Fibroblast of peridontal ligament (primary cell): Measurements from ENCODE around the gene PGAM1.
A peak's percentile ranks its signal among the peaks of the same experiment; 100 is the strongest.
"Not testable (repeated sequence)": the region's sequence is repeated elsewhere in the genome, so short reads cannot be mapped to it uniquely, and the experiment has no call there.

Source experiments
- DNase-seq: peaks from one replicate; pipeline ENCODE4 v3.0.0-alpha.2; 2010; ENCODE audit errors: extremely low read depth

PGAM1 gene

DNA sequence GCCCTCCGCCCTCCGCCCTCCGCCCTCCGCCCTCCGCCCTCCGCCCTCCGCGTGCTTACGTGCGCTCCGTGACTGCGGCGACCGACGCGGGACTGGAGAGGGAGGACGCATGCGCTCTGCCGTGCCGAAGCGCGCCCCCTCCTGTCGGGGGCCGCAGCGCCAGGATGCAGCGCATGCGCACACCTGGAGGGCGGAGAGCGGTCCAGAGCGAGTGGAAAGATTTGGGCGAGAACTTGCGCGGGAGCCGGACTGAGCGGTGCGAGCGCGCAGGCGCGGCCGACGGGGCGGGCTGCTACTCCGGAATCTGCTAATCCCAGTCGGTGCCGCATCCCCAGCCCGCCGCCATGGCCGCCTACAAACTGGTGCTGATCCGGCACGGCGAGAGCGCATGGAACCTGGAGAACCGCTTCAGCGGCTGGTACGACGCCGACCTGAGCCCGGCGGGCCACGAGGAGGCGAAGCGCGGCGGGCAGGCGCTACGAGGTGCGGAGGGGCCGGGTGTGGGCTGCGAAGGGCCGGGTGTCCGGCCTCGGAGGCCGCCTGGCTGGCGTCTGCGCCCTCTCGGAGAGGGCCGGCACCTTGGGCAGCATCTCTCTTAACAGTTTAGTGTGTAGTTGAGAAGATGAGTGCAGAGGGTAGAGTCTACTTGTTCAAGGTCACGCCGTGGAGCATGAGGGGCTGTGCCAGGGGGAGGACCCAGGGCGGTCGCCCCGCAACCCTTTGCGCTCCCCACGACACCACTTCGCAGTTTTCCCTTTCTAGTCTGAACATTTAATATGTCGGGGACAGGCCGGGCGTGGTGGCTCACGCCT, at the start of gene PGAM1:
Gene PGAM1 (plus strand): TSS at position 228 of the 812 bp plus-strand sequence. CDS start 117 bp downstream, at position 345.
- DNase-seq: peak; percentile 95

DNA sequence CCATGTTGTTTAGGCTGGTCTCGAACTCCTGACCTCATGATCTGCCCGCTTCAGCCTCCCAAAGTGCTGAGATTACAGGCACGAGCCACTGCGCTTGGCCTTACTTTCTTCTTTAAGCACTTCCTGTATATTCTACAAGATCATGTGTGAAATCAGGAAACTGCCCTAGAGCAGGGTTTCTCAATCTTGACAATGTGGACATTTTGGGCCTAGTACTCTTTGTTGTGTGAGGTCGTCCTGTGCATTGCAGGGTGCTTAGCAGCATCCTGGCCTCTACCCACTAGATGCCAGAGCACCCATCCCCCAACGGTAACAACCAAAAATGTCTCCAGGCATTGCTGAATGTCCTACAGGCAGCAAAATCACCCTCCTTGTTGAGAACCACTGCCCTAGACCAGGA, 49.6 kb upstream of the PGAM1 start:
- no peak for DNase-seq

DNA sequence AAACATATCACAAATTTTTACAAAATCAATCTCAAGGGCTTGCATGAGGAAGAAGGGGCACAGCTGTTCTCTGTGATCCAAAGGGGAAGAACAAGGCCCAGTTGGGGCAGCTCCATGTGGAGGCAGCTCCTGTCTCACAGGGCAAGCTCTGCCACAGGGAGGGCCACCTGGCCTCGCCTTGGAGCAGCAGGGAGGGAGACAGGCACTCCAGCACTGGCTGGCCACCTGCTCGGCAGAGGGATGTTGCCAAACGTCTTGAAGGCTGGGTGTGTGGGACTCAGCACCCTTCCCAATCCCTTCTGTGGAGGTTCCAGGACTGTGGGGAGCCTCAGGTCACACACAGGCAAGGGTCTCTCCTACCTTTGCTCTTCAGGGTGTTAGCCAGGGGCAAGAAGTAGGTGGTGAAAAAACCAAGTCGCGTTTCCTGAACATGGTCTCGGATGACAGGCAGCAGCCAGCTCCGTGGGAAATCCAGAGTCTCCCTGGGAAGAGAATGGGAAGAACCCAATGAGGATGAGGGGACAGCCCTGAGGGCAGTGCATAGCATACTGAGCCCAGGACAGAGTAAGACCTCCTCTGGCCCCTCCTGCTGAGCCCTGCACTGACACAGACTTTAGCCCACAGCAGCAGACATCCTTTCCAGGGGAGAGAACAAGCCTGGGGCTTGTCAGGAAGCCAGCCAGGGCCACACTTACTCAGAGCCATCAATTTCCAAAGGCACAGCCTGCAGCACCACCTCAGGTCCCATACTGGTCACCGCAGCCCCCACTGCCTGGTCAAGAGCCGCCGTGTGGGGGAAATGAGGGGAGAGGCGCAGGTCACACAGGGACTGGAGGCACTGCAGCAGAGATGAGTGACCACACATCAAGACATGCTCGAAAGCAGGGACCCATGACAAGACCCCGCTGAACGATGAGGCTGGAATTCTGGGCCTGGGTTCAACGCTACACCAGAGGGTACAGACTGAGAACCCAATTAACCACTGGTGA, 46.8 kb upstream of the PGAM1 start:
- no peak for DNase-seq

DNA sequence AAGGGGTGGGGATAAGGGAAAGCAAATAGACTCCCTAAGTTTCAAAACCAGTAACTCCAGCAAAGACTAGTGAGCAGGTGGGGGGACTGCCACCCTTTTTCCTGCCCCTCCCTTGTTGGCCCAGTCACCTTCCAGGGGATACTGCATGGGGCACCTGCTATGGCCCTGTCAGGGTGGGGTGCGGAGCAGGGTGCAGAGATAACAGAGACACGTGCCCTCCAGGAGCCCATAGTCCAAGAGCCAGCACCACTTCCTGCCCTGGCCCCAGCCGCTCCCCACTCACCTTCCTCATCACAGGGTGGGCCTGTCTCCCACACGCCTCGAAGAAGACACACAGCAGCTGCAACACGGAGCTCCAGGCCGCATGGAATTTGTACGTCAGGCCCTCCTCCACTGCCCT, 45.5 kb upstream of the PGAM1 start:
- no peak for DNase-seq

- DNase-seq: no peak
Measured at GRCh38 chr10:97381626-97382025, 44.4 kb upstream of the PGAM1 start.

DNA sequence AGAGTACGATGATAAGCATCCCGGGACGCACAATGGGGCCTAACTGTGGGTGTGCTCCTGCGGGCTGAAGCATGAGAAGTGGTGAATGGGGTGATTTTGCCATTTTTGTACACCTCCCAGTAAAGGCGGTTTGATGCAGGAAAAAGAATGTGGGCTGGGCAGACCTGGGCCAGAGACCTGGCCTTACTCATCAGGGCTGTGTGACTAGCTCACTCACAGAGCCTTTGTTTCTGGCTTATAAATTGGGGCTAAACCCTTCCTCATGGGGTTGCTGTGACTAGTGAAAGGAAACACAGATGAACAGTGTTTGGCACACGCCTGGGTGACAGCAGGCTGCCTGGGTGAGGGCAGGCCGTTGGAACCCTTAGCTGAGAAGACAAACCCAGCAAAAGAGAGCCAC, 42.8 kb upstream of the PGAM1 start:
- no peak for DNase-seq

DNA sequence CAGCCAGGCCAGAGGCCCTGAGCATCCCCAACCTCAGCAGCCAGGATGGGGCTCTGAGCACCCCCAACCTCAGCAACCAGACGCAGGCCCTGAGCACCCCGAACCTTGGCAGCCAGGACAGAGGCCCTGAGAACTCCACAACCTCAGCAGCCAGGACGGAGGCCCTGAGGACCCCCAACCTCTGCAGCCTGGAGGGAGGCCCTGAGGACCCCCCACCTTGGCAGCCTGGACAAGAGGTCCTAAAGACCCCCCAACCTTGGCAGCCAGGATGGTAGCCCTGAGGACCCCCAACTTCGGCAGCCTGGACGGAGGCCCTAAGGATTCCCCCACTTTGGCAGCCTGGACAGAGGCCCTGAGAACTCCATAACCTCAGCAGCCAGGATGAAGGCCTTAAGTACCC, 41.8 kb upstream of the PGAM1 start:
- no peak for DNase-seq

DNA sequence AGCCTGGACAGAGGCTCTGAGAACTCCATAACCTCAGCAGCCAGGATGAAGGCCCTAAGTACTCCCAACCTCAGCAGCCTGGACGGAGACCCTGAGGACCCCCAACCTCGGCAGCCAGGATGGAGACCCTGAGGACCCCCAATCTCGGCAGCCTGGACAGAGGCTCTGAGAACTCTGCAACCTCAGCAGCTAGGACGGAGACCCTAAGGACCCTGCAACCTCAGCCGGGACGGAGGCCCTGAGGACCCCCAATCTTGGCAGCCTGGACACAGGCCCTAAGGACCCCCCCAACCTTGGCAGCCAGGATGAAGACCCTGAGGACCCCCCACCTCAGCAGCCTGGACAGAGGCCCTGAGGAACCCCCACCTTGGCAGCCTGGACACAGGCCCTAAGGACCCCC, 41.4 kb upstream of the PGAM1 start:
- DNase-seq: no peak

- no peak for DNase-seq
Measured at GRCh38 chr10:97385565-97385964, 40.4 kb upstream of the PGAM1 start.

DNA sequence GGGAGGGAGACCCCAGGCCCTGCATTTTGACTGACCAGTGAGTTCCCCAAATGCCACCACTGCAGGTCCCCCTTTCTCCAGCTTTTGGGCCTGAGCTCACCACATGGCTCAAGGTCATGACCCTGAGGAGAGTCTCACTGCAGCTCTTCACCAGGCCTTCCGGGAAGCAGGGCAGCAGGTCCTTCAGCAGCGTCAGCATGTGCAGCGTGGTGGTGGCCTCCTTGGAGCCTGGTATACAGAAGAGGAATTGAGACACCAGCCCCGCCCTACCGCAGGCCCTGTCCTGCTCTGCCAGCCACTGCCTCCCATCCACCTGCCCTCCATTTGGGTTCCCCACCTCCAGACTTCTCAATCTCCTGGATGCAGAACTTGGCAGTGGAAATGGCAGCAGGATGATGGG, 37.8 kb upstream of the PGAM1 start:
- DNase-seq: no peak

DNA sequence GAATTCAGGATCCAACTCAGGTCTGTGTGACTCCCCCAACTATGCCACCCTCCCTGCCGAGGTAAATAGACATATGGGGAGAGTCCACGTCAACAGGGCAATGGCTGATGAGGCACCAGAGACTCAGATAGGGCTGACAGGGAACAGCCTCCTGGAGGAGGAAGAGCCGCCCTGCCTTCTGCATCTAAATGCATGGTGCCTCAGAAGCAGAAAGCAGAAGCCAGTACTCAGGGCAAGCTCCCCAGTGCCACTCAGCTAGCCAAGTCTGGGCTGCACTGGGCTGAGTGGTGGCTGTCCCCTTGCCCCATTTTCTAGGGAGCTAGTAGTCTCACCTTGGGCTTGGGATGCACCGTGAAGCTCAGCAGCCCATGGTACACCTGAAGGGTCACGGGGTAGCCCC, 35.9 kb upstream of the PGAM1 start:
- DNase-seq: no peak

- DNase-seq: no peak
Measured at GRCh38 chr10:97393034-97393573, 32.9 kb upstream of the PGAM1 start.

DNA sequence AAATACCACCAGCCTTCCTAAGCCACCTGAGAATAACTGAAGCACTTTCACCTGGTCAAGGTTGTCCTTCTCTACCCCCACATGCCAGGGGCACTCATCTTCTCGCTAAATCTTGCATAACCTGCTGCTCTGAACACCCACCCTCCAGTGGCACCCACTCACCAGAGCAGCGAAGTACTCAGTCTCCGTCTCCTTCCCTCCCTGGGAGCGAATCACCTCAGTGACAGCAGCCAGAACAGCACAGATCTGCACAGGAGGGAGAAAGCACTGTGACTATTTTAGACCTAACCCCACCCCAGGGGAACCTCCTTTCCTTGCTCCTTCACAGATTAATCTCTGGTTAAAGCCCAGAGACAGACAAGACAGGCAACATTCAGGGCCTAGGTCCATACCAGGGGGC, 29.9 kb upstream of the PGAM1 start:
- DNase-seq: no peak

DNA sequence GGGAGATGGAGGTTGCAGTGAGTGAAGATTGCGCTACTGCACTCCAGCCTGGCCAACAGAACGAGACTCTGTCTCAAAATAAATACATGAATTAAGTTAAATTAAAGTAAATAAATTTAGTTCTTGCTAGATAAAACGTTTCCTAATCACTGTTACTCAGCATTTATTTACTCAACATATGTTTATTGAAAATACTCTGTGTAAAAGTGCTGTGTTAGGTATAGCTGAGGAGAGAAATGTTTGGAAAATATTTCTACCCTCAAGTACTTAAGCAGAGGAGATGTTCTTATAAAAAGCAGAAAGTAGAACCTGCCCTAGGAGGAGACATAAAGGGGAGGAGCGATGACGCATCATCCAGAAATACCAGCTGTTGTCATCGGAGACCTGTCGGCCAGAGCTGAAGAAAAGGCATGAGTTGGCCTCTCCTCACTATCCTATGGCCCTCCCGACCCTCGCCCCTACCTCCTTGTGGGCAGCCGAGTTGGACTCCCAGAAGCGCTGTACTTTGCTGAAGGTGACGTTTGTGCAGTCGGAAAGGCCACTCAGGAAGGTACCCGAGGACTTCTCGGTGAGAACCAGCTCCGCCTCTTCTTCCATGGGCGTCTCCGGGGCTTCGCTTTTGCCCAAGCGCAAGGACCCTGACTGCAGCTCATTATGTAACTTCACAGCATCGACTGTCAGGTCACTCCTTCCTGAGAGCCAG, 26.0 kb upstream of the PGAM1 start:
- DNase-seq: peak; percentile 66

GRCh38 chr10:97400665-97401454, 25.1 kb upstream of the PGAM1 start, which contains the start of gene RRP12:
RRP12 (minus strand) TSS chr10:97401340; CDS start chr10:97401231, 109 bp downstream.
- peak; percentile 99 for DNase-seq

DNA sequence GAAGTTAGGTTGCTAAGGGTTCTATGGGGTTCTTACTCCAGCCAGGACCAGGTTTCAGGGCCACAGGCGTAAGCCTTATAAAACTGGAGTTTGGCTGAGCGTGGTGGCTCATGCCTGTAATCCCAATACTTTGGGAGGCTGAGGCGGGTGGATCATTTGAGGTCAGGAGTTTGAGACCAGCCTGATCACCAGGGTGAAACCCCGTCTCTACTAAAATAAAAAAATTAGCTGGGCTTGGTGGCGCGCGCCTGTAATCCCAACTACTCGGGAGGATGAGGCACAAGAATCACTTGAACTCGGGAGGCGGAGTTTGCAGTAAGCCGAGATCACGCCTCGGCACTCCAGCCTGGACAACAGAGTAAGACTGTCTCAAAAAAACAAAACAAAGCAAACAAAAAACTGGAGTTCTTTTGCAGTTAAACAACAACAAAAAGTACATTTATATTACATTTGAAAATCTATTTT, 24.5 kb upstream of the PGAM1 start:
- DNase-seq: no peak

GRCh38 chr10:97404044-97404443, 21.9 kb upstream of the PGAM1 start:
- no peak for DNase-seq

GRCh38 chr10:97406064-97406463, 19.9 kb upstream of the PGAM1 start:
- DNase-seq: no peak

DNA sequence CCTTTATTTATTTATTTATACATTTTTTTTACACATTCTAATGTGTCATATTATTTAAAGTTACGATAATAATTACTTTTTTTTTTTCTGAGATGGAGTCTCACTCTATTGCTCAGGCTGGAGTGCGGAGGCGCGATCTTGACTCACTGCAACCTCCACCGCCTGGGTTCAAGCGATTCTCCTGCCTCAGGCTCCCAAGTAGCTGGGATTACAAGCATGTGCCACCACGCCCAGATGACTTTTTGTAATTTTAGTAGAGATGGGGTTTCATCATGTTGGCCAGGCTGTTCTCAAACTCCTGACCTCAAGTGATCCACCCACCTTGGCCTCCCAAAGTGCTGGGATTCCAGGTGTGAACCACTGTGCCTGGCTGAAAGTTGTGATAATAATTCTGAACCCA, 19.5 kb upstream of the PGAM1 start:
- not testable (repeated sequence) for DNase-seq

DNA sequence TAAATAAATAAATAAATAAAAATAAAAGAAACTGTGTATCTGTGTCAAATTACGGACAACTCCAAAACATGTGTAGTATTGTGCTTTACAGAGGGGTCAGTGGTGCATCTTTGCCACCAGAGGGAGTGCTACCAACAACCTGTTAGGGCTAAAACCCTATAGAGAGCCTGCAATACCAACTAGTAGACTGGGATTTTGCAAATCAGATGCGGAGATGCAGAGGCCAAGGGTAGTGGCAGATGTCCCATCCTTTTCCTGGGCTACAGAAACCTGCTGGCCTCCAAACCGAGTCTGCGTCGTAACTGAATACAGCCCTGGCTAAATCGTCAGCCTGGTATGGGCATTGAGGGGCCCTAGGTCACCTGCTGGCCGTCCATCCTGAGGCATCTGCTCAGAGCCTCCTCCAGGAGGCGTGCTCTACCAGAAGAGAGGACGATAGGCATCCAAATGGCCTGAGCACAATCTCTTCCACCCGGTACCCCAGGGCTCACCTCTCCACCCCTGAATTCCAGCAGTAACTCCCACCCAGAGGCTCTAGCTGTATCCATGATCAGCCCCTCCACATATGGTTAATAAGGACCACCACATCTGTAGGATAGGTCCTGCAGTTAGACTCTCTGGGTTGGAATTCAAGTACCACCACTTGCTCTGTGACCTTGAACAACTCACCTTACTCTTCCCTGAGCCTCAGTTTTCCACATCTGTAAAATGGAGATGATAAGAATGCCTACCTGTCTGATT, 18.6 kb upstream of the PGAM1 start:
- peak; percentile 83 for DNase-seq
